HEK293 (cell line): ENCODE results near the gene EXOC3L2.
A peak's percentile ranks its signal among the peaks of the same experiment; 100 is the strongest.

ENCODE experiments used
- BCL11A ChIP-seq: fragments of 450-650 bp; formaldehyde crosslinking; IDR thresholded peaks from 2 replicates; pipeline ENCODE4 v1.5.1; 2016; ENCODE audit warnings: low read depth, missing biosample characterization, missing genetic modification characterization
- CTCF ChIP-seq: fragments of 450-650 bp; formaldehyde crosslinking; IDR thresholded peaks from 2 replicates; pipeline ENCODE4 v1.5.1; 2016; ENCODE audit warnings: missing biosample characterization, missing genetic modification characterization
- GLIS1 ChIP-seq: fragments of 450-650 bp; formaldehyde crosslinking; IDR thresholded peaks from 2 replicates; pipeline ENCODE4 v1.5.1; 2016; ENCODE audit warnings: missing biosample characterization, missing genetic modification characterization
- GLIS2 ChIP-seq: fragments of 450-650 bp; formaldehyde crosslinking; IDR thresholded peaks from 2 replicates; pipeline ENCODE4 v1.5.1; 2016; ENCODE audit warnings: missing biosample characterization, missing genetic modification characterization
- KLF16 ChIP-seq: fragments of 450-650 bp; formaldehyde crosslinking; IDR thresholded peaks from 2 replicates; pipeline ENCODE4 v1.5.1; 2017; ENCODE audit warnings: missing biosample characterization, missing genetic modification characterization
- MEIS1 ChIP-seq: sonication (generic); formaldehyde crosslinking; IDR thresholded peaks from 2 replicates; pipeline ENCODE4 v1.8.1; 2022; ENCODE audit warnings: missing genetic modification reagents, mild to moderate bottlenecking, borderline replicate concordance
- MZF1 ChIP-seq: fragments of 450-650 bp; formaldehyde crosslinking; IDR thresholded peaks from 2 replicates; pipeline ENCODE4 v1.5.1; 2017; ENCODE audit warnings: missing biosample characterization, missing genetic modification characterization, borderline replicate concordance
- OVOL3 ChIP-seq: fragments of 450-650 bp; formaldehyde crosslinking; IDR thresholded peaks from 2 replicates; pipeline ENCODE4 v1.5.1; 2016; ENCODE audit warnings: missing biosample characterization, missing genetic modification characterization
- RBAK ChIP-seq: fragments of 450-650 bp; formaldehyde crosslinking; IDR thresholded peaks from 2 replicates; pipeline ENCODE4 v1.5.1; 2016; ENCODE audit warnings: missing biosample characterization, missing genetic modification characterization
- SCRT2 ChIP-seq: fragments of 450-650 bp; formaldehyde crosslinking; IDR thresholded peaks from 2 replicates; pipeline ENCODE4 v1.5.1; 2016; ENCODE audit warnings: missing biosample characterization, missing genetic modification characterization
- SP7 ChIP-seq: fragments of 450-650 bp; formaldehyde crosslinking; IDR thresholded peaks from 2 replicates; pipeline ENCODE4 v1.5.1; 2016; ENCODE audit warnings: missing biosample characterization, missing genetic modification characterization
- ZBTB20 ChIP-seq: fragments of 450-650 bp; formaldehyde crosslinking; IDR thresholded peaks from 2 replicates; pipeline ENCODE4 v1.5.1; 2016; ENCODE audit warnings: missing biosample characterization, missing genetic modification characterization
- ZBTB21 ChIP-seq: fragments of 450-650 bp; formaldehyde crosslinking; IDR thresholded peaks from 2 replicates; pipeline ENCODE4 v1.5.1; 2017; ENCODE audit warnings: missing biosample characterization, missing genetic modification characterization
- ZBTB49 ChIP-seq: fragments of 450-650 bp; formaldehyde crosslinking; IDR thresholded peaks from 2 replicates; pipeline ENCODE4 v1.5.1; 2016; ENCODE audit warnings: missing biosample characterization, missing genetic modification characterization, low read depth
- ZBTB8A ChIP-seq: fragments of 450-650 bp; formaldehyde crosslinking; IDR thresholded peaks from 2 replicates; pipeline ENCODE4 v1.5.1; 2016; ENCODE audit warnings: missing biosample characterization, missing genetic modification characterization
- ZNF133 ChIP-seq: fragments of 450-650 bp; formaldehyde crosslinking; IDR thresholded peaks from 2 replicates; pipeline ENCODE4 v1.5.1; 2016; ENCODE audit warnings: missing biosample characterization, missing genetic modification characterization
- ZNF175 ChIP-seq: fragments of 450-650 bp; formaldehyde crosslinking; IDR thresholded peaks from 2 replicates; pipeline ENCODE4 v1.5.1; 2016; ENCODE audit warnings: missing biosample characterization, missing genetic modification characterization
- ZNF184 ChIP-seq: fragments of 450-650 bp; IDR thresholded peaks from 2 replicates; pipeline ENCODE4 v1.5.1; 2018; ENCODE audit warnings: missing biosample characterization, mild to moderate bottlenecking, missing genetic modification characterization
- ZNF202 ChIP-seq: fragments of 450-650 bp; formaldehyde crosslinking; IDR thresholded peaks from 2 replicates; pipeline ENCODE4 v1.5.1; 2016; ENCODE audit warnings: missing biosample characterization, missing genetic modification characterization, borderline replicate concordance
- ZNF211 ChIP-seq: fragments of 450-650 bp; formaldehyde crosslinking; IDR thresholded peaks from 2 replicates; pipeline ENCODE4 v1.5.1; 2016; ENCODE audit warnings: low read depth, missing biosample characterization, missing genetic modification characterization
- ZNF302 ChIP-seq: fragments of 450-650 bp; formaldehyde crosslinking; IDR thresholded peaks from 2 replicates; pipeline ENCODE4 v1.5.1; 2016; ENCODE audit warnings: missing biosample characterization, missing genetic modification characterization, low read depth
- ZNF416 ChIP-seq: fragments of 450-650 bp; formaldehyde crosslinking; IDR thresholded peaks from 2 replicates; pipeline ENCODE4 v1.5.1; 2016; ENCODE audit warnings: missing biosample characterization, missing genetic modification characterization
- ZNF560 ChIP-seq: fragments of 450-650 bp; formaldehyde crosslinking; IDR thresholded peaks from 2 replicates; pipeline ENCODE4 v1.5.1; 2017; ENCODE audit warnings: missing biosample characterization, missing genetic modification characterization, borderline replicate concordance
- ZNF561 ChIP-seq: fragments of 450-650 bp; IDR thresholded peaks from 2 replicates; pipeline ENCODE4 v1.5.1; 2018; ENCODE audit warnings: missing biosample characterization, missing genetic modification characterization, borderline replicate concordance
- ZNF626 ChIP-seq: fragments of 450-650 bp; sonication (Bioruptor Pico); formaldehyde crosslinking; IDR thresholded peaks from 2 replicates; pipeline ENCODE4 v1.5.1; 2018; ENCODE audit warnings: missing biosample characterization, missing genetic modification characterization, inconsistent platforms
- ZNF654 ChIP-seq: fragments of 450-650 bp; formaldehyde crosslinking; IDR thresholded peaks from 2 replicates; pipeline ENCODE4 v1.5.1; 2016; ENCODE audit warnings: low read depth, missing biosample characterization, missing genetic modification characterization
- ZNF677 ChIP-seq: fragments of 450-650 bp; IDR thresholded peaks from 2 replicates; pipeline ENCODE4 v1.5.0; 2018; ENCODE audit warnings: missing biosample characterization, mild to moderate bottlenecking, missing genetic modification characterization, moderate library complexity
- ZNF785 ChIP-seq: fragments of 450-650 bp; formaldehyde crosslinking; IDR thresholded peaks from 2 replicates; pipeline ENCODE4 v1.5.1; 2016; ENCODE audit warnings: missing biosample characterization, missing genetic modification characterization
- ZNF843 ChIP-seq: fragments of 450-650 bp; formaldehyde crosslinking; IDR thresholded peaks from 2 replicates; pipeline ENCODE4 v1.5.1; 2016; ENCODE audit warnings: missing biosample characterization, missing genetic modification characterization
- ZSCAN16 ChIP-seq: fragments of 450-650 bp; formaldehyde crosslinking; IDR thresholded peaks from 2 replicates; pipeline ENCODE4 v1.5.1; 2016; ENCODE audit warnings: missing biosample characterization, missing genetic modification characterization
- ZSCAN23 ChIP-seq: fragments of 450-650 bp; formaldehyde crosslinking; IDR thresholded peaks from 2 replicates; pipeline ENCODE4 v1.5.1; 2016; ENCODE audit warnings: missing biosample characterization, missing genetic modification characterization
- ZSCAN30 ChIP-seq: fragments of 450-650 bp; IDR thresholded peaks from 2 replicates; pipeline ENCODE4 v1.5.1; 2018; ENCODE audit warnings: missing biosample characterization, mild to moderate bottlenecking, missing genetic modification characterization, moderate library complexity
- TF ChIP-seq, protein P1 (sequence below): fragments of 450-650 bp; IDR thresholded peaks from 2 replicates; pipeline ENCODE4 v1.5.1; 2018; ENCODE audit warnings: missing biosample characterization, missing genetic modification characterization
- TF ChIP-seq, protein P2 (sequence below): fragments of 450-650 bp; formaldehyde crosslinking; optimal IDR thresholded peaks from 2 replicates; pipeline ENCODE3; 2016; ENCODE audit warnings: missing biosample characterization, mild to moderate bottlenecking, missing genetic modification characterization

EXOC3L2 gene

GRCh38 chr19:45251452-45252354 lies 6.5 kb upstream of the EXOC3L2 start (continued):
- TF ChIP-seq, protein P1, sequence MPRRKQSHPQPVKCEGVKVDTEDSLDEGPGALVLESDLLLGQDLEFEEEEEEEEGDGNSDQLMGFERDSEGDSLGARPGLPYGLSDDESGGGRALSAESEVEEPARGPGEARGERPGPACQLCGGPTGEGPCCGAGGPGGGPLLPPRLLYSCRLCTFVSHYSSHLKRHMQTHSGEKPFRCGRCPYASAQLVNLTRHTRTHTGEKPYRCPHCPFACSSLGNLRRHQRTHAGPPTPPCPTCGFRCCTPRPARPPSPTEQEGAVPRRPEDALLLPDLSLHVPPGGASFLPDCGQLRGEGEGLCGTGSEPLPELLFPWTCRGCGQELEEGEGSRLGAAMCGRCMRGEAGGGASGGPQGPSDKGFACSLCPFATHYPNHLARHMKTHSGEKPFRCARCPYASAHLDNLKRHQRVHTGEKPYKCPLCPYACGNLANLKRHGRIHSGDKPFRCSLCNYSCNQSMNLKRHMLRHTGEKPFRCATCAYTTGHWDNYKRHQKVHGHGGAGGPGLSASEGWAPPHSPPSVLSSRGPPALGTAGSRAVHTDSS, result no peak
- TF ChIP-seq ZNF133 (no peak), ZBTB21 (tag by site-specific recombination) (no peak), ZNF302 (tag by site-specific recombination) (no peak), ZBTB8A (no peak), ZNF416 (tag by site-specific recombination) (no peak), MZF1 (tag by site-specific recombination) (no peak), ZNF843 (tag by site-specific recombination) (no peak), CTCF (tag by site-specific recombination) (peak; percentile 68), SCRT2 (tag by site-specific recombination) (no peak), RBAK (no peak), ZBTB20 (tag by site-specific recombination) (peak; percentile 79), ZNF175 (tag by site-specific recombination) (no peak), GLIS2 (tag by site-specific recombination) (peak; percentile 89), ZNF785 (tag by site-specific recombination) (no peak), ZNF202 (tag by site-specific recombination) (no peak), ZBTB49 (tag by site-specific recombination) (no peak), ZNF184 (tag by site-specific recombination) (no peak), ZNF561 (no peak; the same call in 1 of the 2 replicates), ZNF560 (tag by site-specific recombination) (no peak), GLIS1 (tag by site-specific recombination) (peak; percentile 92), OVOL3 (tag by site-specific recombination) (no peak), ZNF626 (tag by site-specific recombination) (no peak), ZNF211 (tag by site-specific recombination) (no peak), ZSCAN23 (no peak), ZSCAN16 (tag by site-specific recombination) (no peak), ZNF677 (no peak), KLF16 (tag by site-specific recombination) (no peak), SP7 (tag by site-specific recombination) (0 out of 2 replicates have a peak, but pooled peaks have one; percentile 15), ZSCAN30 (no peak), MEIS1 (CRISPR knock-in tag) (no peak), ZNF654 (no peak), BCL11A (tag by site-specific recombination) (peak; percentile 67; the same call in 1 of the 2 replicates)
- TF ChIP-seq, protein P2, sequence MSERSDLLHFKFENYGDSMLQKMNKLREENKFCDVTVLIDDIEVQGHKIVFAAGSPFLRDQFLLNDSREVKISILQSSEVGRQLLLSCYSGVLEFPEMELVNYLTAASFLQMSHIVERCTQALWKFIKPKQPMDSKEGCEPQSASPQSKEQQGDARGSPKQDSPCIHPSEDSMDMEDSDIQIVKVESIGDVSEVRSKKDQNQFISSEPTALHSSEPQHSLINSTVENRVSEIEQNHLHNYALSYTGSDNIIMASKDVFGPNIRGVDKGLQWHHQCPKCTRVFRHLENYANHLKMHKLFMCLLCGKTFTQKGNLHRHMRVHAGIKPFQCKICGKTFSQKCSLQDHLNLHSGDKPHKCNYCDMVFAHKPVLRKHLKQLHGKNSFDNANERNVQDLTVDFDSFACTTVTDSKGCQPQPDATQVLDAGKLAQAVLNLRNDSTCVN, result peak; percentile 25
